ENCODE data around the gene ERBB2. TPM values are rescaled to one million over a fixed set of nuclear protein-coding genes. Genes with fewer than 3 reads are reported as not detected.

ERBB2 gene
- total and polyA plus RNA-seq, 2 of the 13 experiments (the other 11 are each of a cell fraction or from before 2014, with no cell fraction given), result 57.7 to 64.1 TPM

DNA sequence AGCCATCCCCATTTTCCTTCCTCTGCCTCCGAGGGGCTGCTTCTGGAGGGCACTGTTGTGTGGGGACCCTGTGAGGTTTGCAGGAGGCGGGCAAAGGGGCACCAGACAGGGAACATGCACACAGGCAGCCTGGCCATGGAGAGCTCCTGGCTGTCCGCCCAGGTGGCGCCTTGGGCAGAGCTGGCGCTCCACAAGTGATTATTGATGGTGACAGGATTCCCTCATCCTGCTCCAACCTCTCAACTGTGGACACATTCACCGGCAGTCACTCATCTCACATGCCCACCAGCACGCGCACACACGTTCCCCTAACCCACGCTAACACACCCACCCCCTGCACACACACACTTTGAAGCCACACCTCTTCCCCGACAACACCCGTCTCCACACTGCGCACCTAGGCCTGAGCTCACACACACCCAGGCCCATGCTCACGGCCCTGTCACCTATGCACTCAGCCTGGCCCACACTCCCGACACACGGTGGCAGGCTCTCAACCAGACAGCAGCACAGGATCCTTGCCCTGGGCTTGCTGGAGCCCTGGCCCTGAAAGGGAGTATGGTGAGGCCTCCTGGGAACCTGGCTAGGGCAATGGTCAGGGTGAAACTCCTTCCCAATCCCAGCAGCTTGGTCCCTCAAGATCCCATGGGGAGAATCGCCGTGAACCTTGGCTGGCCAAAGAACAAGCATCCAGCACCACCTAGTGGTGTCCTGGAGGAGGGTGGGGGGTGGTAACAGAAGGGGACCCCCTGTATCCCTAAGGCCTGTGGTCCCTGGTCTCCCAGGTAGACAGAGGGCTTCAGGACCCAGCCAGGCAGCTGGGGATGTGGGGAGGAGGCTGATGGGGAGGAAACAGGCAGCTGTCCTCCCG lies 28.0 kb upstream of the ERBB2 start (continued):
- TF ChIP-seq, protein P1, sequence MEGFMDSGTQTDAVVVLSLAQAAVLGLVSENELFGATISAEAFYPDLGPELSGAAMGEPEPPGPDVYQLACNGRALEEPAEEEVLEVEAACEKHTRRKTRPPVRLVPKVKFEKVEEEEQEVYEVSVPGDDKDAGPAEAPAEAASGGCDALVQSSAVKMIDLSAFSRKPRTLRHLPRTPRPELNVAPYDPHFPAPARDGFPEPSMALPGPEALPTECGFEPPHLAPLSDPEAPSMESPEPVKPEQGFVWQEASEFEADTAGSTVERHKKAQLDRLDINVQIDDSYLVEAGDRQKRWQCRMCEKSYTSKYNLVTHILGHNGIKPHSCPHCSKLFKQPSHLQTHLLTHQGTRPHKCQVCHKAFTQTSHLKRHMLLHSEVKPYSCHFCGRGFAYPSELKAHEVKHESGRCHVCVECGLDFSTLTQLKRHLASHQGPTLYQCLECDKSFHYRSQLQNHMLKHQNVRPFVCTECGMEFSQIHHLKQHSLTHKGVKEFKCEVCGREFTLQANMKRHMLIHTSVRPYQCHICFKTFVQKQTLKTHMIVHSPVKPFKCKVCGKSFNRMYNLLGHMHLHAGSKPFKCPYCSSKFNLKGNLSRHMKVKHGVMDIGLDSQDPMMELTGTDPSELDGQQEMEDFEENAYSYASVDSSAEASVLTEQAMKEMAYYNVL (CRISPR knock-in tag; IDR thresholded peaks at IDR 0.05; ENCODE audit: borderline replicate concordance), result 0 out of 2 replicates have a peak, but pooled peaks have one; percentile 6
- no peak for TF ChIP-seq NONO (IDR thresholded peaks at IDR 0.05)
- TF ChIP-seq NONO (CRISPR knock-in tag; conservative IDR thresholded peaks at IDR 0.05), result peak; percentile 66
- TF ChIP-seq CCAR2 (optimal IDR thresholded peaks at IDR 0.05; ENCODE audit: low read depth, low read length), result no peak
- no peak for TF ChIP-seq U2AF1 (optimal IDR thresholded peaks at IDR 0.05; ENCODE audit: low read depth, low read length)
- TF ChIP-seq, protein P2, sequence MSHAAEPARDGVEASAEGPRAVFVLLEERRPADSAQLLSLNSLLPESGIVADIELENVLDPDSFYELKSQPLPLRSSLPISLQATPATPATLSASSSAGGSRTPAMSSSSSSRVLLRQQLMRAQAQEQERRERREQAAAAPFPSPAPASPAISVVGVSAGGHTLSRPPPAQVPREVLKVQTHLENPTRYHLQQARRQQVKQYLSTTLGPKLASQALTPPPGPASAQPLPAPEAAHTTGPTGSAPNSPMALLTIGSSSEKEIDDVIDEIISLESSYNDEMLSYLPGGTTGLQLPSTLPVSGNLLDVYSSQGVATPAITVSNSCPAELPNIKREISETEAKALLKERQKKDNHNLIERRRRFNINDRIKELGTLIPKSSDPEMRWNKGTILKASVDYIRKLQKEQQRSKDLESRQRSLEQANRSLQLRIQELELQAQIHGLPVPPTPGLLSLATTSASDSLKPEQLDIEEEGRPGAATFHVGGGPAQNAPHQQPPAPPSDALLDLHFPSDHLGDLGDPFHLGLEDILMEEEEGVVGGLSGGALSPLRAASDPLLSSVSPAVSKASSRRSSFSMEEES (CRISPR knock-in tag; IDR thresholded peaks at IDR 0.05), result no peak
- TF ChIP-seq ATM (IDR thresholded peaks at IDR 0.05; ENCODE audit: borderline replicate concordance), result no peak
- no peak for TF ChIP-seq EP300 (IDR thresholded peaks at IDR 0.05; ENCODE audit: low read depth in 2 of 2, low read length in 2 of 2)
- 0 out of 2 replicates have a peak, but pooled peaks have one; percentile 16 for TF ChIP-seq EP300 (CRISPR knock-in tag; IDR thresholded peaks at IDR 0.05; ENCODE audit: borderline replicate concordance)
- peak; percentile 76; the same call in 1 of the 2 replicates for TF ChIP-seq KDM2A (CRISPR knock-in tag; IDR thresholded peaks at IDR 0.05; ENCODE audit: borderline replicate concordance, low read depth)
- TF ChIP-seq ERF (CRISPR knock-in tag; IDR thresholded peaks at IDR 0.05), result peak; percentile 90; the same call in 1 of the 2 replicates
- TF ChIP-seq SAP130 (CRISPR knock-in tag; IDR thresholded peaks at IDR 0.05; ENCODE audit: low read depth), result peak; percentile 69
- TF ChIP-seq, protein P3, sequence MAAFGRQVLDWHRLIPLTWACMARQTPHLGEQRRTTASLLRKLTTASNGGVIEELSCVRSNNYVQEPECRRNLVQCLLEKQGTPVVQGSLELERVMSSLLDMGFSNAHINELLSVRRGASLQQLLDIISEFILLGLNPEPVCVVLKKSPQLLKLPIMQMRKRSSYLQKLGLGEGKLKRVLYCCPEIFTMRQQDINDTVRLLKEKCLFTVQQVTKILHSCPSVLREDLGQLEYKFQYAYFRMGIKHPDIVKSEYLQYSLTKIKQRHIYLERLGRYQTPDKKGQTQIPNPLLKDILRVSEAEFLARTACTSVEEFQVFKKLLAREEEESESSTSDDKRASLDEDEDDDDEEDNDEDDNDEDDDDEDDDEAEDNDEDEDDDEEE (CRISPR knock-in tag; IDR thresholded peaks at IDR 0.05), result peak; percentile 88; the same call in 1 of the 2 replicates
- TF ChIP-seq BRD4 (CRISPR knock-in tag; IDR thresholded peaks at IDR 0.05), result 0 out of 2 replicates have a peak, but pooled peaks have one; percentile 45
- TF ChIP-seq, protein P4, sequence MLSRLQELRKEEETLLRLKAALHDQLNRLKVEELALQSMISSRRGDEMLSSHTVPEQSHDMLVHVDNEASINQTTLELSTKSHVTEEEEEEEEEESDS (CRISPR knock-in tag; IDR thresholded peaks at IDR 0.05; ENCODE audit: borderline replicate concordance), result no peak
- TF ChIP-seq EED (CRISPR knock-in tag; IDR thresholded peaks at IDR 0.05), result peak; percentile 94
- no peak for TF ChIP-seq KMT2B (CRISPR knock-in tag; IDR thresholded peaks at IDR 0.05)
- TF ChIP-seq, protein P5, sequence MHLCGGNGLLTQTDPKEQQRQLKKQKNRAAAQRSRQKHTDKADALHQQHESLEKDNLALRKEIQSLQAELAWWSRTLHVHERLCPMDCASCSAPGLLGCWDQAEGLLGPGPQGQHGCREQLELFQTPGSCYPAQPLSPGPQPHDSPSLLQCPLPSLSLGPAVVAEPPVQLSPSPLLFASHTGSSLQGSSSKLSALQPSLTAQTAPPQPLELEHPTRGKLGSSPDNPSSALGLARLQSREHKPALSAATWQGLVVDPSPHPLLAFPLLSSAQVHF (CRISPR knock-in tag; IDR thresholded peaks at IDR 0.05), result 0 out of 2 replicates have a peak, but pooled peaks have one; percentile 56
- TF ChIP-seq, protein P6, sequence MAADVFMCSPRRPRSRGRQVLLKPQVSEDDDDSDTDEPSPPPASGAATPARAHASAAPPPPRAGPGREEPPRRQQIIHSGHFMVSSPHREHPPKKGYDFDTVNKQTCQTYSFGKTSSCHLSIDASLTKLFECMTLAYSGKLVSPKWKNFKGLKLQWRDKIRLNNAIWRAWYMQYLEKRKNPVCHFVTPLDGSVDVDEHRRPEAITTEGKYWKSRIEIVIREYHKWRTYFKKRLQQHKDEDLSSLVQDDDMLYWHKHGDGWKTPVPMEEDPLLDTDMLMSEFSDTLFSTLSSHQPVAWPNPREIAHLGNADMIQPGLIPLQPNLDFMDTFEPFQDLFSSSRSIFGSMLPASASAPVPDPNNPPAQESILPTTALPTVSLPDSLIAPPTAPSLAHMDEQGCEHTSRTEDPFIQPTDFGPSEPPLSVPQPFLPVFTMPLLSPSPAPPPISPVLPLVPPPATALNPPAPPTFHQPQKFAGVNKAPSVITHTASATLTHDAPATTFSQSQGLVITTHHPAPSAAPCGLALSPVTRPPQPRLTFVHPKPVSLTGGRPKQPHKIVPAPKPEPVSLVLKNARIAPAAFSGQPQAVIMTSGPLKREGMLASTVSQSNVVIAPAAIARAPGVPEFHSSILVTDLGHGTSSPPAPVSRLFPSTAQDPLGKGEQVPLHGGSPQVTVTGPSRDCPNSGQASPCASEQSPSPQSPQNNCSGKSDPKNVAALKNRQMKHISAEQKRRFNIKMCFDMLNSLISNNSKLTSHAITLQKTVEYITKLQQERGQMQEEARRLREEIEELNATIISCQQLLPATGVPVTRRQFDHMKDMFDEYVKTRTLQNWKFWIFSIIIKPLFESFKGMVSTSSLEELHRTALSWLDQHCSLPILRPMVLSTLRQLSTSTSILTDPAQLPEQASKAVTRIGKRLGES (CRISPR knock-in tag; IDR thresholded peaks at IDR 0.05; ENCODE audit: borderline replicate concordance), result no peak
